A673 (cell line): Measurements from ENCODE around the gene CCDC196.

ENCODE experiments used
- EZH2 ChIP-seq: fragments of 200-600 bp; sonication (generic); IDR thresholded peaks from 2 replicates; pipeline ENCODE4 v1.6.1; 2017; ENCODE audit warnings: borderline replicate concordance, low read depth, mild to moderate bottlenecking, mixed read lengths, antibody characterized with exemption, low read length; ENCODE audit not compliant: poor library complexity, severe bottlenecking
- TF ChIP-seq, protein P1 (sequence below): fragments of 300-800, 200-600 bp; sonication (generic); conservative IDR thresholded peaks from 2 replicates; pipeline ENCODE4 v1.5.1; 2017; ENCODE audit warnings: low read depth, mild to moderate bottlenecking, antibody characterized with exemption, low read length, moderate library complexity, mixed read lengths

DNA sequence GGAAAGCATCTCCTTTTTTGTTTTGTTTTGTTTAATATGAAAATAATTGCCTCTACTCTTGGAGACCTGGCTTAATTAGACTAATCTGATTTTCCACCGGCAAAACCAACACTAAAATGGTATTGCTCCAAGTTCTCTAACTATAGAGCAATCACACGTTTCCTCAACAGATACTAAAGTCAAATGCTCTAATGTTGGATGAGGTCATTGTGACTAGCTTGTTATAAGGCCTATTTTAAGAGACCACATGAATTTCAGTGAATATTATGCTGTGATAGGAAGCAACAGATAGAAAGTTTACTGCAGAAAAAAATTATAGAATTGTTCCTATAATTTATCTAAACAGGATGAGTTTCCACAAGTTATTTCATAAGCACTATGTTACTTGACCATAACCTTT is 3.3 kb upstream of the CCDC196 start:
- TF ChIP-seq, protein P1, sequence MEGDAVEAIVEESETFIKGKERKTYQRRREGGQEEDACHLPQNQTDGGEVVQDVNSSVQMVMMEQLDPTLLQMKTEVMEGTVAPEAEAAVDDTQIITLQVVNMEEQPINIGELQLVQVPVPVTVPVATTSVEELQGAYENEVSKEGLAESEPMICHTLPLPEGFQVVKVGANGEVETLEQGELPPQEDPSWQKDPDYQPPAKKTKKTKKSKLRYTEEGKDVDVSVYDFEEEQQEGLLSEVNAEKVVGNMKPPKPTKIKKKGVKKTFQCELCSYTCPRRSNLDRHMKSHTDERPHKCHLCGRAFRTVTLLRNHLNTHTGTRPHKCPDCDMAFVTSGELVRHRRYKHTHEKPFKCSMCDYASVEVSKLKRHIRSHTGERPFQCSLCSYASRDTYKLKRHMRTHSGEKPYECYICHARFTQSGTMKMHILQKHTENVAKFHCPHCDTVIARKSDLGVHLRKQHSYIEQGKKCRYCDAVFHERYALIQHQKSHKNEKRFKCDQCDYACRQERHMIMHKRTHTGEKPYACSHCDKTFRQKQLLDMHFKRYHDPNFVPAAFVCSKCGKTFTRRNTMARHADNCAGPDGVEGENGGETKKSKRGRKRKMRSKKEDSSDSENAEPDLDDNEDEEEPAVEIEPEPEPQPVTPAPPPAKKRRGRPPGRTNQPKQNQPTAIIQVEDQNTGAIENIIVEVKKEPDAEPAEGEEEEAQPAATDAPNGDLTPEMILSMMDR: no peak
- TF ChIP-seq EZH2: no peak
